ENCODE measurements around the gene SMARCC2.
A peak's percentile ranks its signal among the peaks of the same experiment; 100 is the strongest.
"Not testable (repeated sequence)": the region's sequence is repeated elsewhere in the genome, so short reads cannot be mapped to it uniquely, and the experiment has no call there.

Gene SMARCC2

DNA sequence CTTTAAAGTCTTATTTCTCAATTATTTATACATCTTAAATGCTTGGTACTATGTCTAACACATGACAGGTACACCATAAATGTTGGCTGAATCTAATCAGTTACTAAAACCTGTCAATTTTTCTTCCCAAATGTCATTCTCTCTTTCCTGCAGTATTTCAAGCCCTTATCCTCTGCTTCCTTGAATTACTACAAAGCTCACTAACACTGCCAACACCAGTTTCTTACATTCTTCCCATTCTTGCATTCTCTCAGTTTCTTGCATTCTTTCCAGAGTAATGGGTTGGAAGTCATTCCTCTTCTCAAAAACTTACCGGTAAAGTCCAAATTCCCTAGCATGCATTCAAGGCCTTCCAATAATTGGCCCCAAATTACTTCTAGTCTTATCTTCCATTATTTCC, 9.6 kb upstream of the SMARCC2 start:
- ChIA-PET POLR2A (interaction anchor here (1.9 kb wide), 1 partner anchor 23 kb away, joined by 8 read pairs; the partner anchor contains the start of gene RNF41), CTCF (interaction anchor here (0.7 kb wide), 1 partner anchor 23 kb away, joined by 3 read pairs; the partner anchor contains the start of gene RNF41)

DNA sequence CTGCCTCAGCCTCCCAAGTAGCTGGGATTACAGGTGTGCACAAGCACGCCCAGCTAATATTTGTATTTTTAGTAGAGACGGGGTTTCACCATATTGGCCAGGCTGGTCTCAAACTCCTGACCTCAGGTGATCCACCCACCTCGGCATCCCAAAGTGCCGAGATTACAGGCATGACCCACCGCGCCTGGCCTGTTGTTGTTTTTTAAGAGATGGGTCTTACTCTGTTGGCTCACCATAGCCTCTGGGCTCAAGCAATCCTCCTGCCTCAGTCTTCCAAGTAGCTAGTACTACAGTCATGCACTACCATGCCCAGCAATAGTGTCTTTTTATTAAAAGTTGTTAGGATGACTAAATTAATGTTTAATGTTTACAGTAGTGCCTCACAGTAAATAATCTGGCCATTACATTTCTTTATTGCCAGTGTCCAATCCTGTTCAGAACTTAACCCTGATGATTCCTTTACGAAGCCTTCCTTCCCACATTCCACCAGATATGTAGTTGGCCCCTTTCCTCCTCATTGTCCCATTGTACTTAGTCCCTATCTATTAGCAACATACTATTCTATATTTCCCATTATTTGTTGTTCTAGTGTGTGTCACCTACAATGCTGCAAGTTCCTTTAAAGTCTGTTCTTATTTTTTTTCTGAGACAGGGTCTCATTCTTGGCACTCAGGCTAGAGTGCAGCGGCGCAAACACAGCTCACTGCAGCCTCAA, 8.8 kb upstream of the SMARCC2 start:
- TF ChIP-seq FOXM1 (IDR thresholded peaks at IDR 0.05; ENCODE audit: borderline replicate concordance): no peak
- no peak for TF ChIP-seq SP1 (IDR thresholded peaks at IDR 0.05)
- no peak for TF ChIP-seq TARDBP (IDR thresholded peaks at IDR 0.05)
- TF ChIP-seq FOXA1 (IDR thresholded peaks at IDR 0.05): no peak
- no peak for TF ChIP-seq SUZ12 (IDR thresholded peaks at IDR 0.05)
- no peak for TF ChIP-seq NFRKB (IDR thresholded peaks at IDR 0.05)
- TF ChIP-seq ZNF384 (IDR thresholded peaks at IDR 0.05): no peak
- TF ChIP-seq HDGF (IDR thresholded peaks at IDR 0.05; ENCODE audit: borderline replicate concordance): no peak
- no peak for TF ChIP-seq LEF1 (IDR thresholded peaks at IDR 0.05; ENCODE audit: borderline replicate concordance)
- TF ChIP-seq CTBP1 (IDR thresholded peaks at IDR 0.05; ENCODE audit: borderline replicate concordance): no peak
- TF ChIP-seq ARNT (IDR thresholded peaks at IDR 0.05): no peak
- TF ChIP-seq FOXK2 (IDR thresholded peaks at IDR 0.05): no peak
- no peak for TF ChIP-seq L3MBTL2 (conservative IDR thresholded peaks at IDR 0.05)
- TF ChIP-seq ELF4 (IDR thresholded peaks at IDR 0.05): no peak
- no peak for TF ChIP-seq BHLHE40 (IDR thresholded peaks at IDR 0.05; ENCODE audit: borderline replicate concordance)
- TF ChIP-seq, protein P1, sequence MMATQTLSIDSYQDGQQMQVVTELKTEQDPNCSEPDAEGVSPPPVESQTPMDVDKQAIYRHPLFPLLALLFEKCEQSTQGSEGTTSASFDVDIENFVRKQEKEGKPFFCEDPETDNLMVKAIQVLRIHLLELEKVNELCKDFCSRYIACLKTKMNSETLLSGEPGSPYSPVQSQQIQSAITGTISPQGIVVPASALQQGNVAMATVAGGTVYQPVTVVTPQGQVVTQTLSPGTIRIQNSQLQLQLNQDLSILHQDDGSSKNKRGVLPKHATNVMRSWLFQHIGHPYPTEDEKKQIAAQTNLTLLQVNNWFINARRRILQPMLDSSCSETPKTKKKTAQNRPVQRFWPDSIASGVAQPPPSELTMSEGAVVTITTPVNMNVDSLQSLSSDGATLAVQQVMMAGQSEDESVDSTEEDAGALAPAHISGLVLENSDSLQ (IDR thresholded peaks at IDR 0.05): no peak
- DNase-seq (ENCODE audit: extremely low spot score): no peak
- ChIA-PET POLR2A (interaction anchor here (1.9 to 2.0 kb wide), 2 partner anchors 24 kb away, joined by 8 to 12 read pairs; partner anchors contain the start of gene RNF41), CTCF (interaction anchor here (0.7 to 2.2 kb wide), 2 partner anchors 9 to 24 kb away, joined by 3 to 15 read pairs; partner anchors contain the start of gene RNF41)

More for the DNA sequence above, 9.6 kb upstream of the SMARCC2 start:
- TF ChIP-seq ARNT (IDR thresholded peaks at IDR 0.05) (no peak), TARDBP (IDR thresholded peaks at IDR 0.05) (no peak), FOXA1 (IDR thresholded peaks at IDR 0.05) (no peak), ZNF384 (IDR thresholded peaks at IDR 0.05) (no peak), SUZ12 (IDR thresholded peaks at IDR 0.05) (no peak), SP1 (IDR thresholded peaks at IDR 0.05) (no peak), CTBP1 (IDR thresholded peaks at IDR 0.05; ENCODE audit: borderline replicate concordance) (no peak), LEF1 (IDR thresholded peaks at IDR 0.05; ENCODE audit: borderline replicate concordance) (no peak), FOXM1 (IDR thresholded peaks at IDR 0.05; ENCODE audit: borderline replicate concordance) (no peak), HDGF (IDR thresholded peaks at IDR 0.05; ENCODE audit: borderline replicate concordance) (no peak), BHLHE40 (IDR thresholded peaks at IDR 0.05; ENCODE audit: borderline replicate concordance) (no peak), NFRKB (IDR thresholded peaks at IDR 0.05) (no peak), FOXK2 (IDR thresholded peaks at IDR 0.05) (no peak), L3MBTL2 (conservative IDR thresholded peaks at IDR 0.05) (no peak), ELF4 (IDR thresholded peaks at IDR 0.05) (no peak)
- TF ChIP-seq, protein P1 (IDR thresholded peaks at IDR 0.05): no peak
- DNase-seq (ENCODE audit: extremely low spot score): no peak

DNA sequence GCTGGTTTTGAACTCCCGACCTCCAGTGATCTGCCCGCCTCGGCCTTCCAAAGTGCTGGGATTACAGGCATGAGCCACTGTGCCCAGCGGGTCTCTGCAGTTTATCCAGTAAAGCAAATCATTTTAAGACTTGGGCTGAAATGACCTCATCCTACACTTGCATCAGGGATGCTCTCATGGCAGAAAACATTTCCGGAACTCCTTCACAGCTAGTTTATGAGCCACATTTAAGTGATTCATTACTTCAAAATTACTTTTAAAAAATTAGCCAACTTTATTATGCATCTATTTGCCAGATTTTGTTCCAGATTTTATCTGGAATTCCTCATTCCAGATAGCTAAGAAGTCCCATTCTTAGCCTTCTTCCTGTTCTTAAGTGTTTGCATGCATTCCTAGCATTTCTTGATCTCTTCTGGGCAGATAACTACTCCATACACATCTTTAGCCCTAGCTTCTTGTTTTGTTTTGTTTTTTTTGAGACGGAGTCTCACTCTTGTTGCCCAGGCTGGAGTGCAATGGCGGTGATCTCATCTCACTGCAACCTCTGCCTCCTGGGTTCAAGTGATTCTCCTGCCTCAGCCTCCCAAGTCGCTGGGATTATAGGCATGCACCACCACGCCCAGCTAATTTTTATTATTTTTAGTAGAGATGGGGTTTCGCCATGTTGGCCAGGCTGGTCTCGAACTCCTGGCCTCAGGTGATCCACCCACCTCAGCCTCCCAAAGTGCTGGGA, 7.7 kb upstream of the SMARCC2 start:
- CTCF ChIA-PET: interaction anchor here (0.7 to 2.2 kb wide), 3 partner anchors 10 to 73 kb away, joined by 4 to 15 read pairs (median 7); partner anchors contain the start of gene RNF41
- DNase-seq (ENCODE audit: extremely low spot score): not testable (repeated sequence)
- POLR2A ChIA-PET: interaction anchor here (2.0 kb wide), 1 partner anchor 25 kb away, joined by 12 read pairs; the partner anchor contains the start of gene RNF41

DNA sequence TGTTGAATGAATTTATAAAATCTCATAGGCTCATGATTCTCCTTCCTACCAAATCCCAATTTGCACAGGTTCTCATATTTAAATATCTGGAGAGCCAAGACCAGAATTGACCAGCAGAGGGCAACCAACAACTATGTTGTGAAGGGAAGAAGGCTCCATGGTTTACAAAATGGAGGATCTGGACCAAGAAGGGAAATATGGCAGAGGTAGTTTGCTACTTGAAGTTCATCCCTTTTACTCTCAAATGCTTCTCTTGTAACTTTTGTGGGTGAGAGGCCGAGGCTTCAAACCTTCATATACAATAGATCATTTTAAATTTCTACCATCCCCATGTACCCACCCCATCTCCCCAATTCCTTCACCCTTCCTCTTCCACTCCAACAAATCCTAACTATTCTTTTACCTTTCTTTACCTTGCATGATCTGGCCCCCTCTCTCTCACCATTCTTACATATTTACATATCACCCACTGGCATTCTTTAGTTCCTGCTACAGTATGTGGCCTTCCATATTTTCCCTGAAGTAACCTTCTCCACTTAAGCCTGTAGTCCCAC, 3.8 kb upstream of the SMARCC2 start:
- peak; percentile 60 for TF ChIP-seq NFRKB (IDR thresholded peaks at IDR 0.05)
- TF ChIP-seq SP1 (IDR thresholded peaks at IDR 0.05): no peak
- POLR2A ChIA-PET: no interaction called here
- CTCF ChIA-PET: no interaction called here
- peak; percentile 64 for DNase-seq (ENCODE audit: extremely low spot score)

DNA sequence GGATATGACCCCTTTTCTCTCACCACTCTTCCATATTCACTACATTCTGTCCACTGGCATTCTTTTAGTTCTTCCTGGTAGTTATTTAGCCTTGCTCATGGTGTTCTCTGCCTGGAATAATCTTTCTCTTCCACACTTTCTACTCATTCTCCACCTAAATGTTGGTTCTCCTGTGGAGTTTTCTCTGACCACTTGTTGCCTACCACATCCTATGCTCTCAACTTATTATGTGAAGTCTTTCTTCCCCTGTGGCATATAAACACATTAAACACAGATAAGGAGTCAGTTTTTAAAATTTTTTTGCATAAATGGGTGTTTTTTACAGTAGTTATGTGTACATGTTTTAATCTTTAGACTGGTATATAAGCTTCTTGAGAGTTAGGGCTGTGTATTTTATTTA, 3.3 kb upstream of the SMARCC2 start:
- TF ChIP-seq FOXA1 (IDR thresholded peaks at IDR 0.05) (no peak), NFRKB (IDR thresholded peaks at IDR 0.05) (no peak), ELF4 (IDR thresholded peaks at IDR 0.05) (no peak), FOXM1 (IDR thresholded peaks at IDR 0.05; ENCODE audit: borderline replicate concordance) (no peak), SP1 (IDR thresholded peaks at IDR 0.05) (no peak)
- CTCF ChIA-PET: interaction anchor here (2.1 kb wide), 1 partner anchor 74 kb away, joined by 7 read pairs; the partner anchor contains the start of gene ZC3H10
- POLR2A ChIA-PET: interaction anchor here (5.3 kb wide), 1 partner anchor 29 kb away, joined by 66 read pairs; the partner anchor contains the start of gene RNF41
- no peak for DNase-seq (ENCODE audit: extremely low spot score)

DNA sequence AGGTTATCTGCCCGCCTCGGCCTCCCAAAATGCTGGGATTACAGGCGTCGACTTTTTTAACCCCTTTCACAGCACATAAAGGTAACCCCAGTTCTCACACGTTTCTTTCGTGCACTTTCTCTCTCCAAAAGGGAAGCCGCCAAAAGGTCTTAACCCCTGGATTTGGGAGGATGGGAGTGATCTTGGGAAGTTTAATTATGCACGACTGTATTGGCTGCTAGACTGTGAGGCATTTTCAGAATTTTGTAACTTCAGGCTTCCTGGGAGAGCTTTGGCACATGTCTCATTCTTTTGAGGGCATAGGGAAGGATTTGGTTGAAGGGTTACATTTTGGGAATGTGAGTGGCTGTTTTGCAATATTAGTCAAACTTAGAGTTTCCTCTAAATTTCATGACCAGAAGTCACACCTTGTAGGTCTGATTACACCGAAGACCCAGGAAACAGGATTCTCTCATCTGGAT, 1.4 kb upstream of the SMARCC2 start:
- ChIA-PET POLR2A (interaction anchor here (1.5 to 5.3 kb wide), 4 partner anchors 11 to 72 kb away, joined by 6 to 66 read pairs (median 32); partner anchors contain the start of genes RNF41 and ZC3H10), CTCF (interaction anchor here (2.1 kb wide), 1 partner anchor 73 kb away, joined by 7 read pairs; the partner anchor contains the start of gene ZC3H10)
- TF ChIP-seq FOXK2 (IDR thresholded peaks at IDR 0.05) (no peak), ARNT (IDR thresholded peaks at IDR 0.05) (no peak), L3MBTL2 (conservative IDR thresholded peaks at IDR 0.05) (peak; percentile 83), TARDBP (IDR thresholded peaks at IDR 0.05) (no peak), HDGF (IDR thresholded peaks at IDR 0.05; ENCODE audit: borderline replicate concordance) (no peak)
- no peak for DNase-seq (ENCODE audit: extremely low spot score)

Measured in HEK293T (cell line).